ENCODE data around the gene TSPAN2.

TSPAN2 gene

DNA sequence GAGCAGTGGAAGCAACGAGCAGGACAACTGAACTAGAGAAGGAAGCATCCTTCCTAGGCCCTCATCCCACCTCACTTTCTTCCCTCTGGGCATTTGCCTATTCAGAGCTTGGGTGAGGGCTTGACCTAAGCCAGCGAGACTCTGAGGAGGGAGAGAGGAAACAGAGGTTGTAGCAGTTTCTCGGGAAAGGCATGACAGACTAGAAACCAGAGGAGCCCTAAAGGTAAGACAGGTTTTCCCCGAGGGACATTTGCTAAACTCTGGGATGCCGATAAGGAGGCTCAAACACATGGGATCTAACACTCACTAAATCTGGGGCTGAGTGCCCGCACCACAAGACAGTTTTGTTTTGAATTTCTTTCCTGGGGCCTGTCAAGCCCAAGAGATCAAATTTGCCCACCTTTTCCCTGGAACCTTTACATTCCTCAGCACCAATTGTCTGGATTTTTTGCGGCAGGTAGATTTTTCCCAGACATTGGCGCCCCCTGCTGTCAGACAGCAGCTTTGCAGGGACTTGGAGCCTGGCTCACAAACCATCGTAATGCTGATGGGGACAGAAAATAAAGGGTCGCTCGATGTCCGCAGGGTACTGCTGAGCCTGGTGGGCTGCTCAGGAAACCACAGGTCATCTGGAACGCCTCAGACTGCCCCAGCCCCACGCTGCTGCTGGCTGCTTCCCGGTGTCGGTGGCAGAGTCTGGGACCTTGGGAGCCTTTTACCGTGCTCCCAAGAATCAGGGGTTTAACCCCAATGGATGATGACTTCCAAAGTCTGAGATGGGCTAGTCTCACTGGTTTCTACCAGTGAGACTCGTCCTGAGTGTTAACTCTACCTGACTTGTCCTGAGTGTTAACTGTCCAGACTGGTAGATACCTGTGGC is 23.4 kb upstream of the TSPAN2 start:
- peak; percentile 45 to 59 for DNase-seq

DNA sequence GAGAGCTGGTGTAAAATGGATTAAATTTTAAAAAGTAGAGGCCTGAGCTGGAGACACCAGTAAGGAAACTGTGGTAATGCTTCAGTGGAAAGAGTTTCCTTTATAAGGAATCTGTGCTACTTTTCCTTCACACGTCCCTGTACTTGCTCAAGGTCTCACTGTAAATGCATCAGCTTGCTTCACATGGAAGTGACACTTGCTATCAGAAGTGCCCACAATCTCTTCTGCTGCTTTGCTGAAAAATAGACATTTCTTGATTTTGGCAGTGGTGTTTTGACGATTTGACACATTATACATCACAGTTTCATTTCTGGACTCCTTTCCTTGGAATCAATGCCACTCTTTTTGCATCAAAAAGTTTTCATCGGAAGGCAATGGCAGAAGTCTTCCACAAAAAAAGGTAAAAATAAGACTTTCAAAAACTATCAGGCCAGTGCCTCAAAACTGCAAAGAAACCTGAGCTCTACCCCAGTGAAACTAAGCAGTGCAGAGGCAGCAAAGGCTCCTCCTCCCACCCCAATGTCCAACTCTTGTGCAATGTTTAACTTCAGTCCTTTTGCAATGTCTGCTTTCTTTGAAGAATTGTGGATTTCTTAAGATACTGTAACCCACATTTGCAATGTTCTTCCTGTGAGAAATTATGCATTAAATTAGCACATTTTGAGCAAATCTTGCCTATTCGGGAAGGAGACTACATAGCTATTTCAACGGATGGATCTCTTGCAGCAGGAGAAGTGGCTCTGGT is 18.4 kb upstream of the TSPAN2 start:
- no peak for DNase-seq

DNA sequence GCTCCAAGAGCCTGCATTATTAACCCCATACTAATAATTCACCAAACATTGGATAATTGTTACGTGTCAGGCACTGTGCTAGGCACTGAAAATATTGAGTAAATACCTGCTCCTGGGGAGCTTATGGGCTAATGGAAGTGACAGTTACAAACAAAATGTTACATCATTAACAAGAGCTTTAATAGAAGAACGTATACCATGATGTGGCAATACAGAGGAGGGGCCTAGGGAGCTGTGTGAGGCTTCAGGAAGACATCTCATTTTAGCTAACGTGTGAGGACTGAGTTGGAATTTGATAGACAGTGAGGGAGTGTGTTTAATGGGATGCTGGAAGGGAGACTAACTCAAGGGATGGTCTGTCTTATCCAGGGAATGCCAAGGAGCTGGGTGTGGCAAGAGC is 16.5 kb upstream of the TSPAN2 start:
- no peak for DNase-seq

DNA sequence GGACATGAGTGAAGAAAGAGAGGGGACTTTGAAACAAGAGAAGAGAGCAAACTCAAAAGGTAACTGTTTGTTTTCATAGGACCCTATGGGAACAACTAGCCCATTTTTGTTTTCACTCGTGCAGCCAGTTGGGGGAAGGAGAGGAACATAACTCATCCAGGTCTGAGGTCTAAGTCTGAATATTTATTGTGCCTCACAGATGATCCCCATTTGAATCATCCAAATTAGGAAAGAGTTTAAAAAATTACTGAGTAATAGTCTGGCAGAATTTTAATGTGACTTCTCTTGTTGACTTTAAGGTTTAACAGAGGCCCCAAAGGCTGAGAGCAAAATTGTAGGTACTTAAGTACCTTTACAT is 10.4 kb upstream of the TSPAN2 start:
- no peak for DNase-seq

DNA sequence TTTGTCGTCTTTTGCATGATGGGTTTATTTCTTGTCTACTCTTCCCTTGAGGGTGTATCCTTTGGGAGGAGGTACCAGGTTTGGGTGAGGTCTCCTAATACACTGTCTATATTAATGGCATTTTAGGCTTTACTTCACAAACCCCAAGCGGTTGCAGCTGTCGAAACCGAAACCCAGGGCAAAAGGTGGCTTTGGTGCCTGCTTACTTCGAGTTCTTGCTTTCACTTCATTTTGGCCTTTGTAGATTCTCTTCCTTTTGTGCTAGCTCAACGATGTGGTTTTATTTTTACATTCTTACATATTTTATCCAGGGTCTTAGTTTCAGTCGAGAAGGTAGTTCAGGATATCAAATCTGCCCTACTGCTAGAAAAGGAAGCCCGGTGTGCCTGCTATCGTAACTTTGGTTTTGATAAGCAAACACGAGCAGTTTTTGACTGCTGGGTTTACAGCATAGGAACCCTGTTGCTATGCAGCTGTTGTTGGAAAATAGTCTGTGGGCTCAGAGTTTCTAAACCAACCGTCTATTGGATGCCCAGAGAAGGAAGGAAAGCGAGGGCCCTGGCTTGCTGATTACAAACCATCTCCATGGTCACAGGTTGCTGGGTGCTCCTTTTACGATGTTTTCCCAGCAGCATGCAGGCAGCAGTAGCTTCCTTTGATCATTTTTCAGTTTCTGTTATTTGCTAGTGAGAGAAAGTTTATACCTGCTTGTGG is 9.8 kb upstream of the TSPAN2 start:
- DNase-seq: peak; percentile 91

DNA sequence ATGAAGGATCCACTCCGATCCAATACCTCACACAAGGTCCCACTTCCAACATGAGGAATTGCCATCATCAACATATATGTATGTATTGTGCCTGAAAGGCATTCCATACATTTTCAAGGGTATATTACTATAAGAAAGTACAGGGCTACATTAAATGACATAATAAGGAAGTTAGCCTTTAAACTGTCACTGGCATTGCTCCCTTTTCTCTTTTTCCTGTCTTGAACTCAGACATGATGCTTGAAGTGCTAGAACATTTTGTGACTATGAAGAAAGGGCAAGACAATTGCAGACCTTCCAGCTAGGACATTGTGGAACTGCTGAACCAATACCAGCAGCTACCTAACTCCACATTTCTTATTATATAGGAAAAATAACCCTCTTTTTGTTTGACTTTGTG is 2.9 kb upstream of the TSPAN2 start:
- DNase-seq: no peak

DNA sequence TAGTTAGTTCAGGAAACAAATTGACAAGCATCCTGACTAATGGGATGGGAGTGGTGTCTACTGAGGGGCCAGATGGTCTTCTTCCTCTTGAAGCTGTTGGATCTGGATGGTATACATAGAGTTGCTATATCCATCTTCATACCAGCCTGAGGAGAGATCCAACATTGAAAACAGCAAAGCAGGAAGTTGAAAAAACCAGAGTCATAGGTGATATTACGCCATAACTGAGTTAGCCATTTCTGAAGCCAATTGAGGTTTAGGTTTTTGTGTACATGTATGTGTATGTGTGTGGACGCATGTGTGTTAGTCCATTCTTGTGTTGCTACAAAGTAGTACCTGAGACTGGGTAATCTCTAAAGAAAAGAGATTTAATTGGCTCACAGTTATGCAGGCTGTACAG is 2.3 kb upstream of the TSPAN2 start:
- no peak for DNase-seq

DNA sequence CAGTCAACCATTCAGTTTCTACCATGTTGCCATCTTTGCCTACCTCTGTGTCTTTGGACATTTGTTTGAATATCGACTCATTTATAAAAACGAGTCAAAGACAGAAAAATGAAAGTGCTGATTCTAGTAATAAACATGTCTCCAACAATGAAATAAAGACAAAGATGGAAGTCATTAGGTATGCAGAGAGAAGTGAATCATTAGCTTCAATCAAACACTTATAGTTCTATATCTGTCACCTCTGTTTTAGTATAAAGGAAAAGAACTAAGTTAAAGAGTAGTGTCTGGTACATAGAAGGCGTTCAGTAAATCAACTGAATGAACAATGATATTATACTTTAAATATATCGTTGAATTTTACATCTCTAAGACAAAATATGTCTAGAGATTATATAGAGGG is 1.7 kb upstream of the TSPAN2 start:
- no peak for DNase-seq

DNA sequence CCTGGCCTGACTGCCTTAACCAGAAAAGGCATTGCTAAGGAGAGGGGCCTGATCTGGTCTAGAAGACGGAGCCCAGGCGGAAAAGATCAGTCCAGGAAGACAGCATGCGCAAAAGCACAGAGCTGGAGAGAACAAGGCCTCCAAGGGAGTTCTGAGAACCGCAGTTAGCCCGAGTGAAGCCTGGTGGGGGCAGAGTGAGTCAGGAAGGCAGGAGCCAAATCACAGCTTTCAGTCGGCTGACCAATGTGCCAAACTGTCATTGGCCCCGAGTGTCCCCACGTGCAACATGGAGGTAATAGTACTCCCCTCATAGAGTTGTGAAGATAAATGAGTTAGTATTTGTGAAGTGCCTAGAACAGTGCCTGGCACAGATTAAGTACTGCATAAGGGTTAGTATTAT is 1.2 kb upstream of the TSPAN2 start:
- no peak for DNase-seq

DNA sequence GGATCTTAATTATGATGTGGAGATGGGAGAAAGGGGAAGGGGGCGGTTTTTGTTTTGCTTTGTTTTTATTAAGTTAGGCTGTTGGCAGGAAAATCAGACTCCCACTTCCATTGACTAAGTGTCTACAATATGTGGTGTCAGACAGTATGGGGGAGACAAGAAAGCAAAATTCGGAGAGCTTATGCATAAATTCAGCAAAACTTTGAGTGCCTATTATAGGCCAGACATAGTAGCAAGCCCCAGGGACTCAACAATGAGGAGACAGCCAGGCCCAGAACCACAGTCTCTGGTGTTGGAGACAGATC is 835 bp upstream of the TSPAN2 start:
- no peak for DNase-seq

DNA sequence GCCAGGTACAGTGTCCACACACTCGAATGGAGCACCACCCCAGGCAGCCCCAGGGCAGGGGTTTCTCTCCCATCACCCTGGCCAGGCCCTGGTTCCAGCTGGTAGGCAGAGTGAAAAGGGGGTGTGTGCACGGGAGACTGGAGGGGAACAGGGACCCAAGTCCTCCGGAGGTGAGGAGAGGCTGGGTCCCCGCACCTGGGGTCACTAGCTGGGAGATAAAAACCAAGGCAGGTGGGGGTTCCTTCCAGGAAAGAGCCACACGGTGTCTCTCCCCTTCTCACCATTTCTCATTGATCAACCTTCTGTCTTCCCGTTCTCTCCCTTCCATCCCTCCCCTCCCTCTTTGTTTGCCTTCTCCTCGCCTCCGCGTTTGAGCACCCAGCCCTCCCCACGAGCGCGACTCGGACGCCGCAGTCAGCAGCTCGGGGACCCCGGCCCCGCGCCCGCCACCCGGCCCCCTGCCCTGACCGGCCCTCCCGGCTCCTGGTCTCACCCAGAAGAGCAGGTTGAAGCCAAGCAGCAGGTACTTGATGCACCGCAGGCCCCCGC is 358 bp downstream of the TSPAN2 start:
- DNase-seq: no peak

DNA sequence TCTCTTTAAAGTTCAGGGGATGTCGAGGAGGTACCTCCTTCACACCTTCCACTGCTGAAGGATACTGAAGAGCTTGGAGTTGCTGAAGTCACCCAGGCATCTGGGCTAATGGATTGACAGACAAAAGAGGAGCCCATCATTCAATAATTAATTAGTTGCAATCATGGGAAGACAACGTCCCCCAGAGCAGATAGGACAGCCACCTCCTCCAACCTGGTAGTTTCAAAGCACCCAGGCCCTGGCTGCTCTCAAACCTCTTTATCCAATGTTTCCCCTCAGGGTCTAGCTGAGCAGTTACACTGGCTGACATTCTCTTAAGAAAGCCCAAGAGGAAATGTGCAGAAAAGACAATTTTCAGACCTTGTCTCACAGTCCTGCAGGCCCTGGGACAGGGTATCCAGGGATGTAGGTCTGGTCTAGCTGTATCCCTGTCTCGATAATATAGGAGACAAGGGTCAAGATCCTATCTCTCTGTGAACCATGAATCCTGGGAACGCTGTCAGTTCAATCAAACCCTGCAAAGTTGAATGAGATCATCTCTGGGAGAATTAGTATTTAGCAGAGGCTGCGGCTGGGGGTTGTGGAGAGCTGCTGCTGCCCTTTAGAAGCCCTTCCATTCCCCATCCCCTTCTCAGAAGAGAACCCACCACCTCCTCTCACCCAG is 1.1 kb downstream of the TSPAN2 start:
- DNase-seq: no peak

DNA sequence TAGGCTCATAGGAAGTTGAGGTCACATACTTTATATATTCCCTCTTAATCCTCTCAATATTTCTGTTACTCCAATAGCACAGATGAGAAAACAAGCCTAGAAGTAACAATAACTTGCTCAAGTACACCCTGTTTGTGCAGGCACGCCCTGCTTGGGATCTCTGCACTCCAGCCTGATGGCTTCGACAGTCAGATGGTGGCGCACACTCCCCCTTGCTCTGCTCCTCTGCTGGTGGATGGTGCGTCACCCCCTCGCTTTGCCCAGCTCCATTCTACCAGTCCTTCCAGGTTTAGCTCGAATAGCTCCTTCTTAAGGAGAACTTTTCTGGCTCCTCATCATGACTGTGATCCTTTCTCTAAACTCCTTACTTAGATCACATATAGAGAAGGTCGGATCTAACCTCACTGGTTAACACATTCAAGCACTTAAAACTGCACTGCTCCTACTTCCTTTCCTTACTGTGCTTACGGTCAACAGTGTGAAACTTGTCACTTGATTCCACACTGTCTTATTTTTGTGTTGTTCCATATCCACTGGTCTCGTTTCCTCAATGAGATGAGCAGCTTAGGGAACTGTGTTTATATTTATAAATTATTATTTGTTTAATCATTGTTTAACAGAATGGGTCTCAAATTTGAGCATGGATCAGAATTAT is 3.0 kb downstream of the TSPAN2 start:
- DNase-seq: no peak

DNA sequence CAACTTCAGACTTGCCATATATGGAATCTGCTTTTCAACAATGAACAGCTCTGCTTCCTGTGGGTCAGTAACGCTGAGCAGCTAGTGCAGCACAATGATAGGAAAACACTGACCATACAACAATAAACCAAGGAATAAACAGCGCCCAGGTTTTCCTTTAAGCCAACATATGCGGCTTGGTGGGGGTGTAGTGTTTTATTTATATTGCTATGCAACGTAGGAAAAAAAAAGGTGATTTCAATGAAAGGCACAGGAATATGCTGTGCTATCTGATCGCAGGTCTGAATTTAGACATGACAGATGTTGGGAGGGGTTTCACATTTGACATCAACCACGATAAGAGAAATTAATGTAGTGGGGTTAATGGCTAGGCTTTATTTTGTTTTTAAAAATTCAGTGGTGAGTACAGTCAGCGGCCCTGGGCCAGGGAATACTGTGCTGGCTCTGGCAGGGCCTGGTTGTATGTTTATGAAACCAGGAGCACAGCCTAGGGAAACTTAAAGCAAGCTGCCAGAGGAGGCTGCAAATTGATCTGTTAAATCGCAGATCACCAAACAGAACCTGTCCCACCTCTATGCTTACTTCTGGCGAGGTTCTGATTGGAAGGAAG is 4.3 kb downstream of the TSPAN2 start:
- DNase-seq: peak in 1 of 2 donors; percentile 37

DNA sequence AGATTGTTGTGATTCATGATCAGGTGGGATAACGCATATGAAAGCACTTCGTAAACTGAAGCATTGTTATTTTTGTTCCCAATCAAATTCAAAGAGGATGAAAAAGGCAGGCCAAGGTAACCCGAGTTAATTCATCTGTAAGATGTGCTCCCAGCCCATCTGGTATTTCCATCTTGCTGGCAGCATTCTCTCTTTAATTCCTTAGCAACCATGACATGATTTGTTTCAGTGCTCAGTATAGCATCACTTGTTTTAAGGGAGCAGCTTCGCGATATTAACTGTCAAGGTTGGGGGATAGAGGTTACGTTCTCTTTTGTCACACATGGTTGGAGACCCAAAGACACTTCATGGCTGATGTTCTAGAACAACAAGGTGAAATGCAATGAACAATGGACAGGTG is 6.4 kb downstream of the TSPAN2 start:
- no peak for DNase-seq

DNA sequence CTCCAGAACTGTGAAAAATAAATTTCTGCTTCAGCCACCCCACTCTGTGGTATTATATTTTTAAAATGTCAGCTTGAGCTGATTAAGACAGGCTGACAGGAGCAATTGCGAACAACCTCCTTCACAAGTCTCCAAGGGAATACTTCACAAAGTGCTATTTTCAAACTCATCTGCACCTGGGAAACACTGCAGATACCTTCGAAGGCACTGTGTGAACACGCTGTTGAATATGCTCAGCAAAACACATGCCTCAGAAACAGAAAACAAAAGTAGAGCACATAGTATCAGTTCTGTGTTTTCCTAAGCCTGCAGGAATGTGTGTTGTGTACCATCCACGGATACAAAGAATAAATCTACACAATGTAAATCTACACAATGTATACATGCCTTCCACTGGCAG is 10.6 kb downstream of the TSPAN2 start:
- DNase-seq: no peak

DNA sequence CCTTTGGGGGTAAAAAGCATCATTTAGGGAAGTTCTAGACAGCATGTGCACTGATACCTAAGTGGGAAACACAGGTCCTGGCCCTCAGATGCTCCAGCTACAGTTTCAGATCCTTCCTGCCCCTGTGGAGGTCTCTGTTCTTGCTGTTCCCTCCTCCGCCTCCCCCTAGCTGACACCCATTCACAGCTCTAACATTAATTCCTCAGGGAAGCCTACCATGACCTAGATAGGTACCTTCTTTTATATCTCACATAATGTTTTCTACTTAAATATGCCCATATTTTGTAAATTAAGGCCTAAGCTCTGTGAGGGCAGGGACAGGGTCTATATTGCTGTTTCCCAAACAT is 11.3 kb downstream of the TSPAN2 start:
- DNase-seq: no peak

DNA sequence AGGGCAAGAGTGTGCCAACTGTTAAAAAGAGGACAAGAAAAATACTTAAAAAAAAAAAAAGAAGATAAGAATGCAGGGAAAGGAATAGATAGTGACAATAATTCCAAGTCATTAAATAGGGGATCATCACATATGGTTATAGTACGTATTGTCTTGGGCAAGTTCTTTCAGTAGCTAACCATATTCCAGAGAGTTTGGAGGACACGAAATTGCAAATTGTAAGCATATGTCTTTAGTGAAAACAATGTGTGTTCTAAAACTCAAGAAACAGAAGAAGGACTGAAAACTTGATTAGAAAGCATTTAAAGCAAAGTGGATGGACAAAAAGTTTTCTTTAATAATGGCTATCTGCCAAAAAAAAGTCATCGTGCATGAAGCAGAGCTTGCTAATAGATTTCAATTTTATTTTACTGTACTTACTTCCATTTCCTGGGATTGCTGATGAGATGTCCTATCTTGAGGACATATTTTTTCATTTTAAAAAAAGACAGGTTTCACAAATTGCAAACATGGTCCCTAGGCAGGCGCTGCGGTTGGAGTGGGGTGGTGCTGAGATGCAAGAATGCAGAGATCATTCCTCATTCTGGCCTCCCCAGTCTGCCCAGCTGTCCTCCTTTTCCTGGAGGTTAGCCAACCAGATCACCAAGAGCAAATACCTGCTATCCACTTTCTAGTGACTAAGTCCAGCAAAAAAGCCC is 11.9 kb downstream of the TSPAN2 start:
- no peak for DNase-seq

DNA sequence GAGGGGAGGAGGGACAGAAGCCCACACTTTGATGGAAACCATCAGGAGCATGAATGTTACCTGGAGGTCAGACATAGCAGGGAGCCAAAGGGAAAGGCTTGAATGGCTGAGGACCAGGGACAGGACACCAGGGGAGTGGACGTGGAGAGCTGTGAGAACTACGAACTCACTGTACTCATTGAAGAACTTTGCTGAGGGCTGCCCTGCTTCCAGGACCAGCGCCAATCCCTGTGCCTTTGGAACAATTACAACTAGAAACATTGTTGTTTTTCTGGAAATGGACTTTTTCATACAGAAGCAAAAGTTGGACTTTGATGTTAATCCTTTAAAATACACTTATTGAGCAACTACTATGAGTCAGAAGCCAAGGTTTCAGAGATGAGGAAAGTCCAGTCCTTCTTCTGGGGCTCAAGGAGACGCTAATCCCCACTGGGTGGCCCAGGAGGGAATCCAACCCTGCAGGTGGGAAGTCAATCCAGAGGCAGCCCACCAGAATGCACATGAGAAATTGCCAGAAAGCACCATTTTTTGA is 12.9 kb downstream of the TSPAN2 start:
- DNase-seq: no peak

DNA sequence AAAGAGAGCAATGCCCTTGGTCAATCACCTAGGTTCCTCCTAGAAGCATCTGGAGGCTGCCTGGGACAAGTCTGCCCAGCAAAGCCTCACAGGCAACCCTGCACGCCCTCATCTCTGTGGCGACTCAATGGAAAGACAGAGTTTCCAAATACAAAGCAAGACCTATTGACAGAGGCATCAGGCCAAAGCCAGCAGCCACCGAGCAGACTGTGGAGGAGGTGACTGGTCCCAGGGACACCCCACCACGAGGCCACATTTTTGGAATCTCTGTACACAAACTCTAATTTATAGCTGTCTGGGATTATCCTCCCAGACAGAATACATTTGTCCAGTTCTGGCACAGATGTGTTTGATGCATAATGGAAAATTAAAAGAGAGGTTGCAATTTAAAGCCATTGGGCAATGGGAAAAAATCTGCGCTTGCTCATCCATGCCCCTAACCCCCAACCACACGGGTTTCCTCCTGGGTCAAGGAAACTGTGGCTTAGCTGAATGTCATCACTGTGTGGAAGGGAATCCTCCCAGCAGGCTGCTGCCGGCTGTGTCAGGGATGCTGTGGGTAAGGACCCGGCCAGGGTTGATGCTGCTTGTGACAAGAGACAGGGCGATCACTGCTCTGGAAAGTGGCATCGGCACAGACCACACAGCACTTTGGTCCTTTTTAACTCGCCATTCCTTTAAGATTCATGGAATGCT is 14.3 kb downstream of the TSPAN2 start:
- no peak for DNase-seq

Data from CD4-positive, alpha-beta T cell treated with Interleukin-1 beta for 1 hour (primary cell).